ENCODE data around the gene KDM8. TPM values are rescaled to one million over a fixed set of nuclear protein-coding genes. Genes with fewer than 3 reads are reported as not detected.

The KDM8 gene
- total RNA-seq, 1 donor from 2014 or later: 8.3 TPM

DNA sequence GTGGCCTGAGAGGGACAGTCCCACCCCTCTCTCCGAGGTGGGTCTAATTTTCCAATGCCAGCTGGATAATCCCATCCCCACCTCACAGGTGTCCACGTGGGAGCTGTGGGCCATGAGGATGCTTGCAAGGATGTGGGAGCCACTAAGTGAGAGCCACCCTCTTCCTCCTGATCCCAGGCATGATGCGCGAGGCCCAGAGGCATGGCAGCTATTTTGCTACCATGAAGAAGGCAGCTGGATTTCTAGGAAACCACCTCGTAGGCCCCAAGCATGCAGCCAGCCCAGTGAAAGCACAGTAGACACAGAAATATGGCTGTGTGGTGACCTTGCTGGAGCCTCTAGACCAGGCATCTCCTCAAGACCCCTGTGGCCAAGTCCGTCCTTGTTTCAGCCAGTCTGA lies 20.4 kb downstream of the KDM8 start:
- no peak for TF ChIP-seq CTCF (IDR thresholded peaks at IDR 0.05)
- H3K4me3 Mint-ChIP-seq (ENCODE audit: unreplicated experiment): no peak overlapping the region
- no peak for DNase-seq (ENCODE audit: extremely low spot score, unreplicated experiment)
- peaks cover 19% of the 10 kb centered on the region for H3K4me1 Mint-ChIP-seq (ENCODE audit: unreplicated experiment)
- H3K9me3 Mint-ChIP-seq (ENCODE audit: unreplicated experiment): no peaks in the 10 kb centered on the region
- H3K27ac Mint-ChIP-seq (ENCODE audit: unreplicated experiment): no peak overlapping the region
- H3K27me3 Mint-ChIP-seq (ENCODE audit: unreplicated experiment): no peaks in the 10 kb centered on the region
- no peaks in the 10 kb centered on the region for H3K36me3 Mint-ChIP-seq (ENCODE audit: unreplicated experiment)

DNA sequence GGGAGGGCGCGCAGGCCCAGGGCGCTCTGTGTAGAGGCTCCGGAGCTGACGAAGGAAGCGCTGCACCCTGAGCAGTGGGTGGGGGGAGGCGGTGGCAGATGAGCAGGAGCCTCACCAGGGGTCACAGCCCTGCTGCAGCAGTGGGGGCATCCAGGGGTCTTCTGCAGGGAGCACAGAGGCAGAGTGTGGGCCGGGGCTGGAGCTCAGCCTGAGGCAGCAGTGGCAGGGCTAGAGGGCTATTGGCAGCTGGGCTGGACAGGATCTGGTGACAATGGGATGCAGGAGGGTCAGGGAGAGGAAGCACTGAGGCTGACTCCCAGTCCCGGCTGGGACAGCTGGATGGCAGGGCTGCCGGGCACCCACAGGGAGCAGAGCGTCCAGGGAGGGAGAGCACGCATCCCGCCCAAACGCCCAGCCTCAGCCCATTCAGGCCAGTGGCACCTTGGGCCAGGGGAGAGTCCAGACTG lies 21.0 kb downstream of the KDM8 start:
- no peak for DNase-seq (ENCODE audit: extremely low spot score, unreplicated experiment)
- Mint-ChIP-seq H3K9me3 (ENCODE audit: unreplicated experiment) (no peaks in the 10 kb centered on the region), H3K27ac (ENCODE audit: unreplicated experiment) (no peak overlapping the region), H3K27me3 (ENCODE audit: unreplicated experiment) (no peaks in the 10 kb centered on the region), H3K36me3 (ENCODE audit: unreplicated experiment) (no peaks in the 10 kb centered on the region), H3K4me3 (ENCODE audit: unreplicated experiment) (no peak overlapping the region), H3K4me1 (ENCODE audit: unreplicated experiment) (peaks cover 15% of the 10 kb centered on the region)
- TF ChIP-seq CTCF (IDR thresholded peaks at IDR 0.05): no peak

GRCh38 chr16:27224741-27225300 lies 21.5 kb downstream of the KDM8 start:
- no peak overlapping the region for H3K4me3 Mint-ChIP-seq (ENCODE audit: unreplicated experiment)
- H3K4me1 Mint-ChIP-seq (ENCODE audit: unreplicated experiment): peaks cover 15% of the 10 kb centered on the region
- TF ChIP-seq CTCF (IDR thresholded peaks at IDR 0.05): no peak
- no peak for DNase-seq (ENCODE audit: extremely low spot score, unreplicated experiment)
- H3K27ac Mint-ChIP-seq (ENCODE audit: unreplicated experiment): no peak overlapping the region
- no peaks in the 10 kb centered on the region for H3K36me3 Mint-ChIP-seq (ENCODE audit: unreplicated experiment)
- H3K9me3 Mint-ChIP-seq (ENCODE audit: unreplicated experiment): no peaks in the 10 kb centered on the region
- H3K27me3 Mint-ChIP-seq (ENCODE audit: unreplicated experiment): no peaks in the 10 kb centered on the region

GRCh38 chr16:27225536-27226360 lies 22.4 kb downstream of the KDM8 start:
- Mint-ChIP-seq H3K4me3 (ENCODE audit: unreplicated experiment) (no peak overlapping the region), H3K27ac (ENCODE audit: unreplicated experiment) (no peak overlapping the region), H3K4me1 (ENCODE audit: unreplicated experiment) (peaks cover 15% of the 10 kb centered on the region)

More at GRCh38 chr16:27225536-27226360, 22.4 kb downstream of the KDM8 start:
- TF ChIP-seq CTCF (IDR thresholded peaks at IDR 0.05): no peak
- DNase-seq (ENCODE audit: extremely low spot score, unreplicated experiment): no peak
- Mint-ChIP-seq H3K36me3 (ENCODE audit: unreplicated experiment) (no peaks in the 10 kb centered on the region), H3K27me3 (ENCODE audit: unreplicated experiment) (no peaks in the 10 kb centered on the region), H3K9me3 (ENCODE audit: unreplicated experiment) (no peaks in the 10 kb centered on the region)

Data from osteocyte (in vitro differentiated cells).